NOMO-1 treated with dmso at 0.1 percent for 144 hours (cell line): ENCODE measurements around the gene TMCO6.

Experiments
- DNase-seq: peaks from one replicate; lab custom pipeline; 2025; ENCODE audit not compliant: unreplicated experiment; lab: John Stamatoyannopoulos, UW

Gene TMCO6

GRCh38 chr5:140672455-140673186, 33.4 kb downstream of the TMCO6 start:
- DNase-seq = no peak

DNA sequence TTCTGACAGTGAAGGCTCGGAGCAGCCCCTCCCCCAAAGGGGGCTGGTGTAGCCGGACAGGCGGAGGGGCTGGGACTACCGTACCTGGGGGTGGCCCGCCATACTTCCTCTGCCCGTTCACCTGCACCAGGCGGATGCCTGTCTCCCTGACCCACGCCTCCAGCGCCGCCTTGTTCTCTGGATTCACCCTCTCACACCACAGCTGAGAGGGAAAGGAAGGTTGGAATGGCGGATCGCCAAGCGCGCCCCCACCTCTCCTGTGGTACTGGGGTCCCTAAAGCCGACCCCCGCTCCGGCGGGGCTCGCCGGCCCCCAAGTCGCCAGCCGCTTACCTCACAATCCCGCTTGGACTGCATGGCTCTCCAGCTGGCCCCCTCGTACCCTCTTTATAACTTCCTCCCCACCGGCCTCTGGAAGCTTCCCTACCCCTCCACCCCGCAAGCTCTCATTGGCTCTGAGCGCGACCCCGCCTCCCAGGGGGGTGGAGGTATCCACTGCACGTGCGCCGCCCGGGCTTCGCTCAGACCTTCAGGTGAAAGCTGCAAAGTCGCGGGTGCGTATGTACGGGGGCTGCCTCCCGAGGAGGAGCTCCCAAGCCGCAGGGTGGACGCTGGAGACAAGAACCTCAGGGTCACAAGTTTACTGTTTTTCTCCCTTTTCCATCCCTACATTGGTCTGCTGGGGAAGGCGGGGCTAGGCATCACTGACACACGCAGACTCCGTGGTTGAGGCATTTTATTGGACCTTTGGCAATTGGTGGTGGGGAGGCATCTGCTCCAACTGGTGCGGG, 34.1 kb downstream of the TMCO6 start, which contains the start of gene DND1:
TSS of gene DND1 (minus strand) at position 390 of the 790 bp plus-strand sequence. CDS start at position 356, 34 bp downstream.
- DNase-seq = no peak

DNA sequence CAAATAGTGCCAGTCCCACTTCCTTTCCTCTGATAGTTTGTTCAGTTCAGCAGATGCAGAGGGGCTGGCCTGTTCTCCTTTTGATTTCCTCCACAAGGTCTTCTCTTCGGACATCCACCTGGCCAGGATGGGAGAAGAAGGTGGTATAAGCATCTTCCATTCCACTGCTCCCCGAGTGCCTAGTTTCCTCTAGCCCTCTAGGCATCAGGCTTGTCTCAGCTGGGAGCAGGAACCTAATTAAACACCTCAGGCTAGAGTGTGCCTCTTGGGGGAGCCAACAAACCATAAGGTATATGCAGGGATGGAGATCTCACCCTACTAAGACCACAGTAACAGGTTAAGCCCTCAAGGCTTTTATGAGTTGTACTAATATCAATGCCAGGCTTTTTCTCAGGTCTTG, 35.0 kb downstream of the TMCO6 start:
- DNase-seq = no peak

DNA sequence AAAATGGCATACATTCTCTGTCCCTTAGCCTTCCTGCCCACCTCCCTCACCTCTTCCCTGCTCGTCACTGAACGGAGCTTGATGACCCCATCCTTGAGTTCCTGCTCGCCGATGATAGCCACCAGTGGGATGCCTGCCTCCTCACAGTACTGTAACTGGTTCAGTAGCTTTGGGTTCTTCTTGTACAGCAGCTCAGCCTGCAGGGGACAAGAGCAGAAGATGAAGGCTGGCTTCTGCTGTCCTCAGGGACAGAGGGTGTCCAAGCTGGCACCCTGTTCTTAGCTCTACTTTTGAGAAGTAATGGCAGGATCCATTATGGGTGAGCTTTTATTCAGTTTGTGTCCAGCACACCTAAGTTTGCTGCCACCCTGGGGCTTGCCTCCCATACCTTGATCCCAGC, 35.4 kb downstream of the TMCO6 start:
- DNase-seq = no peak

- no peak for DNase-seq
Observed at GRCh38 chr5:140677947-140678346, 38.7 kb downstream of the TMCO6 start.

DNA sequence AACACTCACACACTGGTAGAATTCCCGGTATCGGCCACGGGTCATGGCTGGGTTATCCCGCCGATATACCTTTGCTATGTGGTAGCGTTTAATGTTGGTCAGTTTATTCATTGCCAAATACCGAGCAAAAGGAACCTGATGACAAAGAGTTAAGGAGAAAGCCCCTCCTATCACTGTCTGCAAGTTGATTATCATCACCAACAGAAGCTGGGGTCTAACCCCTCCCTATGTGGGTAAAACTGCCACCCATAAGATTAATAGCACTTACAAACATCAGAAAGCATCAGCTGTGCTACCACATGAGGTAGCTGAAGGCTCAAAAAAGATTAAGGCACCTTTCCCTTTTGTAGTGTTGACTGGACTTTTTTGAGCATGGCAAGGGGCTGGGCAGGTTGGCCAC, 39.7 kb downstream of the TMCO6 start:
- DNase-seq = no peak

DNA sequence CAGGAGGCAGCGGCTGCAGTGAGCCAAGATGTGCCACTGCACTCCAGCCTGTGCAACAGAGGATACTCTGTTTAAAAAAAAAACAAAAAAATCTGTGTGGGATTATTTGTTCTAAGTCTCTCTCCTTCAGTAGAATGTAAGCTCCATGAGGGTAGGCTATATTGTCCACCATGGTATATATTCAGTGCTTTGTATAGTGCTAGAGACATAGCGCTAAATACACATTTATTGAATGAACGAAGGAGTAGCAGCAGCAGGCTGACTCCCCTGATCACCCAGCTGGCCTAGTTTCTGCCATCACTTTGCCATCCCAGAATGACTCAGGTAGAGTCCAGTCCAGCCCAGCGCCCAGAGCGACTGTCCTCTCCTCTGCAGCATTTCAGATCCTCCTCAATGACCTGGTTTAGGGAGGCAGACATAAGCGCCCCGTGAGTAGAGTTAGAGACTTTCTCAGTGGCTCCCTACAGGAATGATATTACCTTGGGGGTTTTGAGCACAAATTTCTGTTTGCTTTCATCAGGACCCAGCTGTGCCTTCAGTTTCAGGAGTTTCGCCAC, 51.2 kb downstream of the TMCO6 start:
- no peak for DNase-seq

DNA sequence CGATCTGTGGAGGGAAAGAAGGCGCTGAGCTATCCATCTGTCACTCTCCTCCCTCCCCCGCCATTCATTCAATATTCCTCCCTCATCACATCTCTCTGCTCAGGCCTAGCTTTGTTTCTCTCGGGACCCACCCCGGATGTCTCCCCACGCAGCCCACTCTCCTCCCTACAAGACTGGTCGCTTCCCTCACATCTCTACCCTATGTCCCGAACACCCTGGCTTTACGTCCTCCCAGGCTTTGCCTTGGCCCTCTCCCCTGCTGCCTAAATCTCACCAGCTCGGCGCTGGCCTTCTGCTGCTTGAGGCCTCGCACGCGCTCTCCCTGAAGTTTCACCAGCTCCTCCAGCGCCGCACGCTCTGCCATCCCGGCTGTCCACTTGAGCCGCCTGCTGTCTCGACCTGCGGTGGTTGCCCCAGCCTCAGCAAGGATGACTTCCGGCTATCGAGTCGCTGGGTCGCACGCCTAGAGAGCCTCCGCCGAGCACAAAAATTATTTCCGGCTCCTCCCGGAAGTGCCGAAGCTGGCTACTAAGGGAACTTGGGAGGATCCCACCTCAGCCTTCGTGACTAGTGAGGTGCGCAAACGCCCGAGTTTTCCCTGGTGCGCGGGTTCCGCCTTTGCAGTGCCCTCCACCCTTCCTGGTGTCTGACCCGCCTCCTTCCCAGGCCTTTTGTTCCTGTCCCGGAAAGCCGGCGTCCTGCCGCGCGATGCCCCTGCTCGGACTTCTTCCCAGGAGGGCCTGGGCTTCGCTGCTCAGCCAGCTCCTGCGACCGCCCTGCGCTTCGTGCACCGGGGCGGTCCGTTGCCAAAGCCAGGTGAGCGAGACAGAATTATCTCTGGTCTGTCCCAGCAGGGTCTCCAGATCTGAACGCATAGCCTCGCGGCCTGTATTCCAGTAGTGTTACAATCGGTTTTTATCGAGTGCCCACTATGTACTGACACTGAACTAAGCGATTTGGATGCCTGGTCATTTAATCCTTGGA, 52.0 kb downstream of the TMCO6 start, which contains the start of the genes HARS1 and HARS2:
TSS of gene HARS1 (minus strand) at position 430 of the 984 bp plus-strand sequence. CDS start at position 364, 66 bp downstream.
TSS of gene HARS2 (plus strand) at position 515 of the 984 bp plus-strand sequence. CDS start at position 709, 194 bp downstream.
- peak; percentile 90 for DNase-seq

GRCh38 chr5:140694276-140694675, 55.0 kb downstream of the TMCO6 start:
- DNase-seq = no peak
